GM18520 (cell line): Measurements from ENCODE around the gene KPNA4.
"Not testable (repeated sequence)": the region's sequence is repeated elsewhere in the genome, so short reads cannot be mapped to it uniquely, and the experiment has no call there.

Source experiments
- ATAC-seq: cut with Tn5 transposase; IDR thresholded peaks from one replicate; pipeline ENCODE4 v1.9.1; 2021; ENCODE audit not compliant: unreplicated experiment

The KPNA4 gene, protein sequence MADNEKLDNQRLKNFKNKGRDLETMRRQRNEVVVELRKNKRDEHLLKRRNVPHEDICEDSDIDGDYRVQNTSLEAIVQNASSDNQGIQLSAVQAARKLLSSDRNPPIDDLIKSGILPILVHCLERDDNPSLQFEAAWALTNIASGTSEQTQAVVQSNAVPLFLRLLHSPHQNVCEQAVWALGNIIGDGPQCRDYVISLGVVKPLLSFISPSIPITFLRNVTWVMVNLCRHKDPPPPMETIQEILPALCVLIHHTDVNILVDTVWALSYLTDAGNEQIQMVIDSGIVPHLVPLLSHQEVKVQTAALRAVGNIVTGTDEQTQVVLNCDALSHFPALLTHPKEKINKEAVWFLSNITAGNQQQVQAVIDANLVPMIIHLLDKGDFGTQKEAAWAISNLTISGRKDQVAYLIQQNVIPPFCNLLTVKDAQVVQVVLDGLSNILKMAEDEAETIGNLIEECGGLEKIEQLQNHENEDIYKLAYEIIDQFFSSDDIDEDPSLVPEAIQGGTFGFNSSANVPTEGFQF

DNA sequence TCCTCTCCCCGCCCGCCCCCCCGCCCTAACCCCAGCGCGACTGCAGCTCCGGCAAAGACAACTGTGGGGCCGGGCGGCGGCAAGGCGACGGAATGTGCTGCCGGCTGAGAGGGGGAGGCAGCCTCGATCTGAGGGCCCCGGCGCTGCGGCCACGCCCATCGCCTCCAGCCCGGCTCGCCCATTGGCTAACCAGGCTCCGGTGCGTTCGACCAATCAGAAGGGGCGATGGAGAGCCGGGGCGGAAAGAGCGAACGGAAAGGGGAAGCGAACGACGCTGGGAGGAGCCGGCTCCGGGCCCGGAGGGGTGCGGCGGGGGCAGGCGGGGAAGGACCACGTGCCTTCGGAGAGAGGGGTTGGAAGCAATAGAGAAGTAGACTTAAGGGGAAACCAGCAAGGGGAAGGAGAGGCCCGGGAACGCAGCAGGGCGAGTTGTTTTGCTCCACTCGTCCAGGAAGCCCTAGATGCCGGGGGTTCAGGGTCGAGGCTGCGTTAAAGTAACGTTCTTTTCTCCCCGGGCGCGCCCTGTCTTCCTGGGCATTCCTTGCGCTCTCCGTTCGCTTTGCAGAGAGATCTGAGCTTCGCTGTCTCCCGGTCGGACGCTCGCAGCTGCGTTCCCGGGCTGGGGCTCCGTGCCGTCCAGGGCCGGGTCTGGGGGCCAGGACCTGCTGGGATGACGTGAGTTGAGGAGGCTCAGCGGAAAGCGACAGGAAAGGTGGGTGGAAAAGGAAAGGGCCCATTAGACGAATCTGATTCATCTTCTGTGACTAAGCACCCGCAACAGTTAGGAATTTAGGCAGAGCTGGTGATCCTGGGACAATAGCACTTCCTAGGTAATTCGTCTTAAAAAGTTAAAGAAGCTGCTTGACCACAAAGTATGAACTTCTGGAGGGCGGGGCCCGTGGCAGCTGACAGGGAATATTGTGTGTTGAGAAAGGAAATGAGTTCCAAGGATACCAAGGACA lies at the start of gene KPNA4:
Gene KPNA4, minus strand, starts transcription at position 130 of the 962 bp plus-strand sequence. CDS start 289 bp downstream, outside the sequence.
- peak; percentile 90 for ATAC-seq

DNA sequence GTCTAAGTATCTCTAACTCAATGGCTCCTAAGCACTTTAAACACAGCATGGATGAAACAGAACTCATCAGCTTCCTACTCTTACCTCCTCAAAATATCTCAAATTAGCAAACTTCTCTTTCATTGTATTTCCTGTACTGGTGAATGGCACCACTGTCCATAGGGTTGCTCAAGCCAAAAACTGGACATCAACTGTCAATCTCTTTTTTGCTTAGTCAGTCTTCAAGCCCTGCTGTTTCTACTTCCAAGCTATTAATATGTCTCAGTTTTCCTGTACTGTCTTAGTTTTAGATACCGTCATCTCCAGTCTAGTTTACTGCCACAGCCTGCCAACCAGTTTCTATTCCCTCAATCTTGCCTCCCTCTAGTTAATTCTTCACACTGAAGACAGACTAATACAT lies 48.3 kb upstream of the KPNA4 start:
- no peak for ATAC-seq

DNA sequence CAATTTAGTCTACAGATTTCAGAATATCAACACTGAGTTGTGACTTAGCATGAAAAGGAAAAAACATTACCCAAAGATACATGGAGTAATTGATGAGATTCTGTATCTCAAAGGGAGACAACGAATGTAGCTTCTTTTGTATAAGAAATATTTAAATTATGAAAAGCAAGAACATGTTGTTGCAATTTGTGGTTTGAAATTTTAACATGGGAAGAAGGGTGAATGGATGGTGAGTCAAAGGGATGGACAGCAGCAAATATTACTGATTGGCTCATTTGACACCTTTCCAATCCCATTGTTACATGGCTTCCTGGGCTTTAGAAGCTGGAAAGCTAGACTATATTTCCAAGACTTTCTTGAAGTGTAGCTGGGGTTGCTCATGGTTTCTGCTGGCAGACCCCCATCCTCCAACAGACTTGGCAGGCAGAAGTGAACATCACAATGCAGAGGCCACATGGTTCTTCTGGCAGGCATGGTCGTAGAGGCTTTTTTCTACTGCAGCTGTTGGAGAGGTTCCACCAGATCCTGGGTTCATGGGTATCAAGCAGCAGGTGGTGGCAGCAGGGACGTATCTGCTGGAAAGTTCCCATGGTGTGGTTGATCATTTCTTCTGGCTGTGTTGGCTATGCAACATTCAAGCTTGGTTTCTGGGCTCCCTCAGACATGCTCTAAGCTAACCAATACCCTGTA lies 47.2 kb upstream of the KPNA4 start:
- no peak for ATAC-seq

DNA sequence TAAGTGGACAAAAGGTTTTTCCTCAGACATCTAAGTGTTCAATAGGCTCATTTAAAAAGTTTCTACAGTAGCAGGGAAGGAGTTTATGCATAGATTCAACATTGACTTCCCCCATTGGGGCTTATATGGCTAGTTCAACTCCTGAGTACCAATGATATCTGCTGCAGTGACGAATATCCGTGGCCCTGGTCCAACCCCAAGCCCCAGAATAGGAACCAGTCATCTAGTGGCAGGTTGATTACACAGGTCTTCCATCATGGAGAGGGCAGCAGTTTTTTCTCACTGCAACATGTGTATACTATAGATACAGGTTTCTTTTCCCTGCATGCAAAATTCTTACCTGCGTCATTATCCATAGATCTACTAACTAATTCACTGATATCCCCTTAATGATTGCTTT lies 45.8 kb upstream of the KPNA4 start:
- ATAC-seq, result no peak

DNA sequence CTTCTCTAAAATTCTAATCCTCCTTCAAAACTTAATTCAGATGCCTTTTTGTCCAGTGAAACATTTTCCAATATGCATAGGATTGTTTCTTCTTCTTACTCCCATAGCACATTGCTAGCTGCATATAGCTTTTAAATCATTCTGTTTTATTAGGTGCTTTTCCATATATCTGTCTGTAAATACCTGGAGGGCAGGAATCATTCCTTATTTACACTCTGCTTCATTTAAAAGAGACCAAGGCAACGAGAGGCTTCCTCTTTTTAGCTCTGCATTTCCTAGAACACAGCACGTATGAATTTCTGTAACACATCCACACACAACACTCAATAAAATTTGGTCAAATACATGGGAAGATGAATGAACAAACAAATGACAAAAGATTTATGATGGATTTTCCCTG lies 43.5 kb upstream of the KPNA4 start:
- no peak for ATAC-seq

DNA sequence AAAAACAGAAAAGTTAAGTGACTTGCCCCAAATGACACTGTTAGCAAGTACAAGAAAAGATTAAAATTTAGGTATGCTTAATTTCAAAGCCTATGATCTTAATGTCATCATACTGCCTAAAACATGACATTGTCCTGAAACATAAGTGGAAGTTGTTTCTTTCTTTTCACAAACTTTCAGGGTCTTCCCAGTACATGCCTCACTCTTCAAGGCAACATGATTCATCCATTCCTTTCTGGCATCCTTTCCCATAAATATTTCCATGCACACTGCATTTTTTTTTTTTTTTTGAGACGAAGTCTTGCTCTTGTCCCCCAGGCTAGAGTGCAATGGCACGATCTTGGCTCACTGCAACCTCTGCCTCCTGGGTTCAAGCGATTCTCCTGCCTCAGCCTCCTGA lies 42.5 kb upstream of the KPNA4 start:
- no peak for ATAC-seq

DNA sequence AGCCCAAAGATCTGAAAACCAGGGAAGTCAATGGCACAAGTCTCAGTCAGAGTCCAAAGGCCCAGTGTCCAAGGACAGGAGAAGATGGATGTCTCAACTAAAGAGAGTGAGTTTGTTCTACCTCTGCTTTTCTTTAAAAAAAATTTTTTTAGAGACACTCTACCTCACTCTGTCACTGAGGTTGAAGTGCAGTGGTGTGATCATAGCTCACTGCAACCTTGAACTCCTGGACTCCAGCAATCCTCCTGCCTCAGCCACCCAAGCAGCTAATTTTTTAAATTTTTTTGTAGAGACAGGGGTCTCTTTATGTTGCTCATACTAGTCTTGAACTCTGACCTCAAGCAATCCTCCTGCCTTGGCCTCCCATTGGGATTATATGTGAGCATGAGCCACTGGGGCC lies 39.9 kb upstream of the KPNA4 start:
- ATAC-seq, result no peak

DNA sequence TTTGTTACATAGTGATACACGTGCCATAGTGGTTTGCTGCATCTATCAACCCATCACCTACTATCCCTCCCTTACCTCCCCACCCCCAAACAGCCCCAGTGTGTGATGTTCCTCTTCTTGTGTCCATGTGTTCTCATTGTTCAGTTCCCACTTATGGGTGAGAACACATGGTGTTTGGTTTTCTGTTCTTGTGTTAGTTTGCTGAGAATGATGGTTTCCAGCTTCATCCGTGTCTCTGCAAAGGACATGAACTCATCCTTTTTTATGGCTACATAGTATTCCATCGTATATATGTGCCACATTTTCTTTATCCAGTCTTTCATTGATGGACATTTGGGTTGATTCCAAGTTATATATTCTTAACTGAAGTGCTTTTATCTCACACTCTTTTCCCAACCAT lies 38.5 kb upstream of the KPNA4 start:
- not testable (repeated sequence) for ATAC-seq

DNA sequence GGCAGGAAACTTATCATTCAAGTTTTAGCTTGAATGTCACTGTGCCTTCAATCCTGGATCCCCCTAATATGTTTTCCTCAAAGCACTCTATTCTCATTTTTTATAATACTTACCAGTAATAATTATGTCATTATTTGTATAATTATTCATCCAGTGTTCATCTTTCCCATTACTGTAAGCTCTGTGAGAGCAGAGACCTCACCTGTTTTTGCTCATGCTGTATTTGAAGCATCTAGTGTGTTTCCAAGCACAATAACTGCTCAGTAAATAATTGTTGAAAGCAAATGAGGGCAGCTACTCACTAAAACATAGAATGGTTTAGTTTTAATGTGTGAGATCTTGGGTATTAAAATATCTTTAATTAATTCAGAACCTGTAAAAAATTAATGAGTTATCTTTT lies 36.9 kb upstream of the KPNA4 start:
- ATAC-seq, result no peak

DNA sequence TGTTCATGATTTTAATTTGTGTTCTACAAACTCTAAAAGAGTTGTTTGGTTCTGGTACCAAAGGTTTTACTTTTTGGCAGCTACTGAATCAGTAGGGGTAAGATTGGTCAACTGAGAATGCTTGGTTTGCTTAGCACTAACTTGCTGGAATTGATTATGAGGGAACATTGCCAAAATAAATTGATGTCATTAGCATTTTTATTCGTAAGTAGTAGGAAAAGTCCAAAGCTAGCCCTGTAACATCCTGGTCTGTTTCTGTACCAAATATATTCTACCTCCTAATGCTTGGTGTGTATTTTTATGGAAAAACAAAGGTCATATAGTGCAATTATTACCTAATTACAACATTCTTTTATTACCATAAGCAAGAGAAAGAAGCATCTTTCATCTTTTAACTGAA lies 35.9 kb upstream of the KPNA4 start:
- no peak for ATAC-seq

DNA sequence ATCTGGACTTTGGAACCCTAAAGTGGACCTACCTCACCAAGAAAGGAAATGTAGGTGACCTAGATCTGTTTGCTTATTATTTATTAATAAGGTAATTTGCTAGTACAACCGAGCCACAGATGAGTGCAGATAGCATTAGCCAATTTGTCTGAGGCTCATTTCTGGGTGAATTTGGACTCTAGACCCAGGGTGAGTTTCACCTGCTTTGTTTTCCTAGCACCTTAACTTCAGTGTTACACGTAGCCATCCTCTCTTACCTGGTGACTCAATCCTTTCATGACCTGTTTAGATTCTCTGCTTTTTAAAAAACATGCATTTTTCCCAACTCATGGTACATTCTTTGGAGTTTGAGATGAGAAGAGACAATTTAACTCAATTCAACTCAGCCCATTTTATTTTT lies 33.5 kb upstream of the KPNA4 start:
- no peak for ATAC-seq

DNA sequence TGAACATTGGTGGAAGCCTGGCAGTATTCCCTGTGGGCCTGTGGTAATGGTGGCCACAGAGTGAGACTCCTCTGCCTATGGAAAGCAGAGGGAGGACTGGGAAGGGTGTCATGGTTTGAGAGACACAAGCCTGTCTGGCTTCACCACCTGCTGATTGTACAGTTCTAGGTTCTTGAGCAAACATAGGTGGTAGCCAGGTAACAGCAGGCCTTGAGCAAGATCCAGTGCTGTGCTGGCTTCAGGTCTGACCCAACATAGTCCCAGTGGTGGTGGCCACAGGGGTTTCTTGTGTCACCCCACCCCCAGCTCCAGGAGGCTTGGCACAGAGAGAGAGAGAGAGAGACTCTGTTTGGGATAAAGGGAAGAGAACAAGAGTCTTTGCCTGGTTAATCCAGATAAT lies 22.7 kb upstream of the KPNA4 start:
- ATAC-seq, result no peak

DNA sequence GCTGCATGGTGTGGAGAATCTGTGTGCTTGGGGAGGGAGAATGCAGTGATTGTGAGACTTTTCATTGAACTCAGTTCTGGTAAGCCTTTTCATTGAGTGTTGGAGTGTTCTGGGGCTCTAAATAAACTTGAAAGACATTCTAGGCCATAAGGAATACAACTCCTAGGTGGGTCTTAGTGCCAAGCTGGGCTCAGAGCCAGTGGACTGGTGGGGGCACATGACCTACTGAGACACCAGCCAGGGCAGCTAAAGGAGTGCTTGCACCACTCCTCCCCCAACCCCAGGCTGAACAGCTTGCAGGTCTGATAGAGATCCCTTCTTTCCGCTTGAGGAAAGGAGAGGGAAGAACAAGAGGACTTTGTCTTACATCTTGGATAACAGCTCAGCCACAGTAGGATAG lies 21.7 kb upstream of the KPNA4 start:
- ATAC-seq, result no peak

DNA sequence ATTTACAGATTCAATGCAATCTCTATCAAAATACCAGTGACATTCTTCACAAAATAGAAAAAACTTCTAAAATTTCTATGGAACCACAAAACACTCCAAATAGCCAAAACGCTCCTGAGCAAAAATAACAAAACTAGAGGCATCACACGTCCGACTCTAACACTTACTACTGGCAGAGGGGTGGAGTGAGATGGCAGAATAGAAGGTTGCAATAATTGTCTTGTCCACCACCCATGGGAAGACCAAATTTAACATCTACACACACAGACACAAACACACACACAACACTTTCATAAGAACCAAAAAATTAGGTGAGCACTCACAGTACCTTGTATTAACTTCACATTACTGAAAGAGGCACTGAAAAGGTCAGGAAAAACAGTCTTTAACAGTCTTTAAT lies 21.3 kb upstream of the KPNA4 start:
- no peak for ATAC-seq

DNA sequence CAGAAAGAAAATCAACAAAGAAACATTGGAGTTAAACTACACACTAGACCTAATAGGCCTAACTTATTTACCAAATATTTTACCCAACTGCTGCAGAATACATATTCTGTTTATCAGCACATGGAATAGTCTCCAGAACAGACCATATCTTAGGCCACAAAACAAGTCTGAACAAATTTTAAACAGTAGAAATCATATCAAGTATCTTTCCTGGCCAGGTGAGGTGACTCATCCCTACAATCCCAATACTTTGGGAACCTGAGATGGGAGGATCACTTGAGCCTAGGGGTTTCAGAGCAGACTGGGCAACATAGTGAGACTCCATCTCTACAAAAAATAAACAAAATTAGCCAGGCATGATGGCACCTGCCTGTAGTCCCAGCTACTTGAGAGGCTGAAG lies 18.1 kb upstream of the KPNA4 start:
- ATAC-seq, result no peak

DNA sequence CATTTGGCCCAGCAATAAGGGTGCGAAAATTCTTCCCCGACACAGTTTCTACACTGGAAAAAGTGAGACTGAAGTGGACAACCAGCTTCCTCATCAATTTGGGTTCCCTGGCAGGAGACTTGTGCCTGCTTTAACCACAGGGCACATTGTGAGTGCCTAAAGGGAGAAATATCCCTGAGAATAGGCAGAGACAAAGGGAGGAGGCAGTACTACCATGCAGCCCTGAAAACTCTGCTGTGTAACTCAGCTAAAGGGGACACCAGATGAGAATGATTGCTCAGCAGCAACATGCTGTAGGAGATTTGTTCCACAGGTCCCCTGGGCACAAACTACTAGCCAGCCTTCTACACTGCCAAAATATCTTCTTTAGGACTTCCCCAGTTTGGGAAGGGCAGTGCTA lies 15.6 kb upstream of the KPNA4 start:
- no peak for ATAC-seq

DNA sequence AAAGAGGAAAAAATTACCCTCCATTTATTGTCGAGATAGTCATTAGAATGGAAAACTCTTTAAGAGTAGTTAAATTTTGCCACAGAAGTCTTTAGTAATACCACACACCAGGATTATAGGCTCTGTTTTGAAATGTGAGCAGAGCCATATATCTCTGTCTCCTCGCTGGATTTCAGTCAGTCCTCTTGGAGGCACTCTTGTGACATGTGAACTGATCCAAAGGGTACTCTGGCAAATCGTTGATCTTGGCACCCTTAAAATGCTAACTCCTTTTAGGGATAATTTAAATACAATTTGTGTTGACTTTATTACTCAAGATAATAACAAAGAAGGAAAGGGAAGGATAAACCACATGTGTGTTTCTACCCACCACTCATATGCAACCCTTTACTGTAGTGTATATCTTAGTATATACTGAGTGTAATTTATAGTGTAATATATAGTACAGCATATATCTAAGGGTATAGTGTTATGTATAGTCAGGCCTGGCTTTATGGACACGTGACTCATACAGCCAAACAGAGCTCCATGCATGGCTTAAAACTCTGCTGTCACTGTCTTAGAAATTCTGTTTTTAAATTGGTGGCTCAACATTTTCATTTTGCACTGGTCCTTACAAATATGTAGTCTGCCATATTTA lies 12.3 kb upstream of the KPNA4 start:
- ATAC-seq, result no peak

DNA sequence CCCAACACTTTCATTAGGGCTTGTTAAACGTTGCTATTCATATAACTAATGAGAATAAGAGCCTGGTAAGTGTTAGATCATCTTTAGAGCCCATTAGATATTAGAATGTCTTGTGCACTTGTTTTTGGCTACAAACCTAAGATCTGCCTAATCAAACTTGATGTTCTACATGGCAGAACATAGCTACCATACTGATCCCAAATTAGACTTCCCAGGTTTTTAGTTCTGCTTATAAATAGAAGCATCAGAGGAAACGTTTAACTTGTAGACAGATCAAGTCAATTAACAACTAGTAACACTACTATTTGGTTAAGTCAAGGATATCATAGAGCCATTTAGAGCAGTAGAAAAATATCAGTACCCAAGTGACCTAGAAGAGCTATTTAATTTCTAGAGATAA lies 11.7 kb upstream of the KPNA4 start:
- ATAC-seq, result no peak

DNA sequence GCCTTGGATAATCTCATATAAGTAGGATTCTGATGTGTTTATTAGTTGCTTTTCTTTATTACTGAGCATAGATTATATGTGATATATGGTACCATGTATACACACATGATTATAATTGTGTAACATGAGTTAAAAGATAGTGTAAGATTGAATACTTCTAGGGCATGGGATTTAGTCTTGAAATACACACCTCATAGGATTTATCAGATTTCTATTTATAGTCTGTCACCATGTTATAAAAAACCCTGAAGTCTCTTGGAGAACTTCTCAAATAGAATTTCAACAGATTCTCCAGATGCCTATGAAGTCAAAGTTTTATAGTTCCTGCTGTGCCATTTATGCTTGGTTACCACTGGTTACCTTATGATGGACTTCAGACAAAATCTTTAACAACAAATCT lies 11.2 kb upstream of the KPNA4 start:
- ATAC-seq, result no peak

DNA sequence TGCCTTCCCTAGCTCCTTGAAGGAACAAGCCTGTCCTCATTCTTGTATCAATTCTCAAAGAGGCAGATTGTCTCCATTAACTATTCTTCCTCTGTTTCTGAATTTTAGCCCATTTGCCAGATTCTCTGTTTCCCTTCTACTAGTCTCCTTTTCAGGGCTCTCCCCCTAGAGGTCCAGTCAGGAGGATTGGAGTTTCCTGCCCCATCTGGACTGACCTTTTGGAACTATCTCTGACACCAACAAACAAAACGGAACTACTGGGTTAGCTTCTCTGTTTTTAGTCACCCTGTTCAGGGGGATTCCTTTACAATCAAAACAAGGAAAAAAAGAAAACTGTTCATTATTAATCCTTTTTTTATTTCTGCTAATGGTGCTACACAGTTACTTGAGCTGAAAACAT lies 10.2 kb upstream of the KPNA4 start:
- ATAC-seq, result no peak

DNA sequence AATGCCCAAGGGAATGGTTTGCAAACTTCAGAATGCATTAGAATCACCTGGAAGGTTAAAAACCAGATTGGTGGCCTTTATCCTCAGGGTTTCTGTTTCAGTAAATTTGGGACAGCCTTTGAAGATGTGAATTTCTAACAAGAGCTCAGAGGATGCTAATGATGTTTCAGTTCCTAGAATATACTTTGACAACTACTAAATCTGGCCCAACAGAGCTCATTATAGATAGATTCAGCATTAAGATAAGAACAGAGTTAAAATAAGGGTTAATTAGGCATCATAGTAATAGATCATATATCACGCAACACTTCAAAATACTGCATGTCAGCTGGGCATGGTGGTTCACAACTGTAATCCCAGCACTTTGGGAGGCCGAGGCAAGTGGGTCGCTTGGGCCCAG lies 9.3 kb upstream of the KPNA4 start:
- no peak for ATAC-seq
